ENCODE results near the gene SMAD3. TPM values are rescaled to one million over a fixed set of nuclear protein-coding genes. Genes with fewer than 3 reads are reported as not detected.

SMAD3 gene
- total RNA-seq, 2 experiments from 2014 or later: 41.2 to 77.8 TPM

DNA sequence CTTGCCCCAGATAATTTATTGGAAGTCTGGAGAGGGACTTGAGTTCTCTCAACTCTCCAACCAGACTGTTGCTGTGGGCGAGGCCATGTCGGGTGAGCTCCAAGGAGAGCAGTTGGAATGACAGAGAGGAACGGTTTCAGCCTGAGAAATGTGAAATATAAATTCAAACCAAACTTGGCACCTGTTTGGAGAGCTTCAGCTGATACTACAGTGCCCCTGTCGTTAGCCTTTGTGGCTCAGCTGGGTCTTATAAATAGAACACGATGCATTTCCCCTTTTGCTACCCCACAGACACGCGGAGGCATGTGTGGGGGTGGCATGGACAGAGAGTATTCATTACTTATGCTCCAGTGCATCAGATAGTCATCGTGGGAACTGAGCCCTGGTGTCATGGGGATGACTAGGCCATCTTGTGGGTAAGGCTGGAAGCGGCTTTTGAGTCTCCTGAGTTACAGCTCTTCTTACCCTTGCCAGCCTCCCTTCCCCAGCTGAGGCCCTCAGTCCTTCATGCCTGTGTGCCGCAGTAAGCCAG is 15.6 kb downstream of the SMAD3 start:
- ChIA-PET CTCF (ENCODE audit: unreplicated experiment) (interaction anchor here (0.6 to 1.2 kb wide), 2 partner anchors 21 to 1457 kb away, joined by 4 to 10 read pairs; no protein-coding TSS in a partner anchor), POLR2A (interaction anchor here (0.6 to 12.4 kb wide), 7 partner anchors 9 to 54 kb away, joined by 3 to 80 read pairs (median 3); no protein-coding TSS in a partner anchor)
- intact Hi-C loops (cut with micrococcal nuclease; ENCODE audit: unreplicated experiment): loop anchor here (1.0 to 10.0 kb wide), 8 partner anchors 15 to 701 kb away; partner anchors contain the start of genes AAGAB, IQCH and SMAD6
- Histone ChIP-seq H3K79me2 (ENCODE audit: insufficient read depth, low read depth, low read length) (peaks cover 89% of the 10 kb centered on the region), H3K9me3 (ENCODE audit: low read length) (no peaks in the 10 kb centered on the region), H3K27ac (ENCODE audit: low read depth, low read length, poor library complexity, severe bottlenecking) (peak overlapping the region; percentile 99), H3K4me1 (ENCODE audit: insufficient read depth, low read length, poor library complexity, severe bottlenecking) (peaks cover 97% of the 10 kb centered on the region), H2AFZ (ENCODE audit: low read length) (no peak overlapping the region; the same call in 1 of the 2 replicates), H3K4me3 (ENCODE audit: low read depth, low read length, poor library complexity, severe bottlenecking) (peak overlapping the region; percentile 54), H4K20me1 (ENCODE audit: insufficient read depth, low read length) (no peaks in the 10 kb centered on the region), H3K4me2 (ENCODE audit: low read length) (peak overlapping the region; percentile 86), H3K9me2 (ENCODE audit: insufficient read depth, low read length) (no peaks in the 10 kb centered on the region), H3K36me3 (ENCODE audit: insufficient read depth, low read length) (peaks cover 34% of the 10 kb centered on the region)
- no TSS peak for BruUV-seq (replicated peaks)
- DNase-seq (ENCODE audit: low spot score): peak; percentile 98
- TF ChIP-seq, protein P1, sequence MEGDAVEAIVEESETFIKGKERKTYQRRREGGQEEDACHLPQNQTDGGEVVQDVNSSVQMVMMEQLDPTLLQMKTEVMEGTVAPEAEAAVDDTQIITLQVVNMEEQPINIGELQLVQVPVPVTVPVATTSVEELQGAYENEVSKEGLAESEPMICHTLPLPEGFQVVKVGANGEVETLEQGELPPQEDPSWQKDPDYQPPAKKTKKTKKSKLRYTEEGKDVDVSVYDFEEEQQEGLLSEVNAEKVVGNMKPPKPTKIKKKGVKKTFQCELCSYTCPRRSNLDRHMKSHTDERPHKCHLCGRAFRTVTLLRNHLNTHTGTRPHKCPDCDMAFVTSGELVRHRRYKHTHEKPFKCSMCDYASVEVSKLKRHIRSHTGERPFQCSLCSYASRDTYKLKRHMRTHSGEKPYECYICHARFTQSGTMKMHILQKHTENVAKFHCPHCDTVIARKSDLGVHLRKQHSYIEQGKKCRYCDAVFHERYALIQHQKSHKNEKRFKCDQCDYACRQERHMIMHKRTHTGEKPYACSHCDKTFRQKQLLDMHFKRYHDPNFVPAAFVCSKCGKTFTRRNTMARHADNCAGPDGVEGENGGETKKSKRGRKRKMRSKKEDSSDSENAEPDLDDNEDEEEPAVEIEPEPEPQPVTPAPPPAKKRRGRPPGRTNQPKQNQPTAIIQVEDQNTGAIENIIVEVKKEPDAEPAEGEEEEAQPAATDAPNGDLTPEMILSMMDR (conservative IDR thresholded peaks at IDR 0.05; ENCODE audit: low read length): peak; percentile 82
- TF ChIP-seq EZH2phosphoT487 (IDR thresholded peaks at IDR 0.05; ENCODE audit: borderline replicate concordance, low read depth, low read length): no peak

DNA sequence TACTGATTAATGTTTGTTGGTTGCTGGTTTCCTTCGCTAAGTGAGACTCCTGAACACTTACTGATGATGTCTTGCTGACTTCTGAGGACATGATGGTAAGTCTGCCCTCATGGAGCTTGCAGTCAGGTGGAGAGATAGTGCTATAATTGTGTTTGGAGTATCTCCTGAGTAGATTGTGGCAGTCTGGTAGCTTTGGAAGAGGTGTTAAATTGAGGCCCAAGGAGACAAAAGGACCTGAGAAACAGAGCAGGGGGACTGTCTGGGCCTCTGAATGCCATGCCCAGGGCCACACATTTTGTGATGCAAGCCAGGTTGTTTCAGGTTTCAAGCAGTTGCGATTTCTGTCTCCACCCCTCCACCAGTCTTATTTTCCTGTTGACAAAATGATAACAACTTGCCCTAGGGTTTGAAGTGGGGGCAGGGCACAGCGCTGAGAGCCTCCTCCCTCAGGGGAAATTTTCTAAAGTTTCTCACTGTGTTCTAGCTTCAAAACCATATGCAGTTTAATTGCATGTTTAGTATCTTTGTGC is 16.7 kb downstream of the SMAD3 start:
- no peaks in the 10 kb centered on the region for H3K9me2 ChIP-seq (ENCODE audit: insufficient read depth, low read length)
- TF ChIP-seq, protein P1 (conservative IDR thresholded peaks at IDR 0.05; ENCODE audit: low read length): no peak
- no peak for TF ChIP-seq EZH2phosphoT487 (IDR thresholded peaks at IDR 0.05; ENCODE audit: borderline replicate concordance, low read depth, low read length)
- no peak overlapping the region for H2AFZ ChIP-seq (ENCODE audit: low read length)
- ChIA-PET CTCF (ENCODE audit: unreplicated experiment) (interaction anchor here (0.5 to 1.2 kb wide), 2 partner anchors 19 to 72 kb away, joined by 3 to 10 read pairs; no protein-coding TSS in a partner anchor), POLR2A (interaction anchor here (0.6 to 12.4 kb wide), 7 partner anchors 12 to 224 kb away, joined by 3 to 80 read pairs (median 3); no protein-coding TSS in a partner anchor)
- H3K36me3 ChIP-seq (ENCODE audit: insufficient read depth, low read length): peaks cover 34% of the 10 kb centered on the region
- intact Hi-C loops (cut with micrococcal nuclease; ENCODE audit: unreplicated experiment): loop anchor here (5.0 to 10.0 kb wide), 4 partner anchors 50 to 700 kb away; partner anchors contain the start of genes AAGAB, IQCH and SMAD6
- H3K4me1 ChIP-seq (ENCODE audit: insufficient read depth, low read length, poor library complexity, severe bottlenecking): peaks cover 97% of the 10 kb centered on the region
- peak overlapping the region; percentile 99 for H3K27ac ChIP-seq (ENCODE audit: low read depth, low read length, poor library complexity, severe bottlenecking)
- H3K79me2 ChIP-seq (ENCODE audit: insufficient read depth, low read depth, low read length): peaks cover 86% of the 10 kb centered on the region
- peak overlapping the region; percentile 54 for H3K4me3 ChIP-seq (ENCODE audit: low read depth, low read length, poor library complexity, severe bottlenecking)
- peak; percentile 77 for DNase-seq (ENCODE audit: low spot score)
- peak overlapping the region; percentile 86 for H3K4me2 ChIP-seq (ENCODE audit: low read length)
- H4K20me1 ChIP-seq (ENCODE audit: insufficient read depth, low read length): no peaks in the 10 kb centered on the region
- H3K9me3 ChIP-seq (ENCODE audit: low read length): no peaks in the 10 kb centered on the region
- no TSS peak for BruUV-seq (replicated peaks)
